GM18511 (cell line): ENCODE data around the gene ZNF599.
A peak's percentile ranks its signal among the peaks of the same experiment; 100 is the strongest.
"Not testable (repeated sequence)": the region's sequence is repeated elsewhere in the genome, so short reads cannot be mapped to it uniquely, and the experiment has no call there.

Experiments used
- ATAC-seq: cut with Tn5 transposase; IDR thresholded peaks from one replicate; pipeline ENCODE4 v1.9.1; 2021; ENCODE audit warnings: mild to moderate bottlenecking, moderate library complexity; ENCODE audit not compliant: unreplicated experiment

ZNF599 gene

DNA sequence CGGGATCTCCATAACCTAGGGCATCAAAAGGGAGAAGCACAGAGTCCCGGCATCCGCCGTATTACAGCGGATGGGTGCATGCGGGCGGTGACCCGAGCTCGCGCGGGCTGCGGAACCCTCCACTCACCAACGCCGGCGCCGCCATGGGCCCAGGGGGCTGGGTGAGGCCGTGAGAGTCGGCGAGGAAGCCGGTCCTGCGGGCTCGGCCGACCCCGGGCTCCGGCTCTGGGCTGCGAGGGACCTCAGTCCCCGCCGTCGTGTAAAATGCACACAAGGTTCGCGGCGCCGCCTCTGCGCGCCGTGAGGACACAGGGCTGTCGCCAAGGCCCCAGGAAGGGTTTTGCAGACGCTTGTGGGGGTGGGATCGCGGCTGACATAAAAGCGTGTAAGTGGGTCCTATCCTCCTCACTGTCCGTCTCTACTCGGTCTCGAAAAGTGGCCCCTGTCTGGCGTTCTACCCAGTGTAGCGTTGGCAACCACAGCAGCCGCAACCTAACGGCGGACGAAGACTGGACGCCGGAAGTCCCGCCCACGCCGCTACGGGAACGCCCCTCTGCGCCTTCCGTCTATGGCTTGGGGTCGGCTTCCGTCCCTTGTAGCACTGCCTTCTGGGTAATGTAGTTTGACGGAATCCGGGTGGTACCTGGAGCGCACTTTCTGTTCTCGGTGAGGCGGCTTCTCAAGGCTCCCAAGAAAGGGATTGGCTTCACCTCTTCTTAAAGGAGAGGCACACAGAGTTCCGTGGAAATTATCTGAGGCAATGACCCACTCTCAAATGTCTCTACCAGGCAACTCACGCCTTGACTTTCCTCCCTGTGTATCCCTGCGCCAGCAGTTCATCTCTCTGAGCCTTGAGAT is at the start of gene ZNF599:
Gene ZNF599 (minus strand): TSS at position 519 of the 858 bp plus-strand sequence. CDS start 374 bp downstream, at position 145.
- peak; percentile 98 for ATAC-seq

DNA sequence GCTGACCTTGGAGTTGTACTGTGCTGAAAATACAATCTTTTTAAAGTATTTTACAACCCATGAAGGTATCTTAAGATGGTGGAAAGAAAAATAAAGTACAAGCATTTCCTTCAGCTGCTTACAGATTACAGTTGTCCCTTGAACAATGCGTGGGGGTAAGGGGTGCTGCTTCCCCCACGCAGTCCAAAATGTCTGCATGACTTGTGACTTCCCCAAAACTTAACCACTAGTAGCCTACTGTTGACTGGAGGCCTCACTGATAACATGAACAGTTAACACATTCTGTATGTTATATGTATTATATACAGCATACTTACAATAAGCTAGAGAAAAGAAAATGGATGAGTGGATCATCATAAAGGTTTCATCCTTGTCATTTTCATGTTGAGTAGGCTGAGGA is 45.3 kb upstream of the ZNF599 start:
- ATAC-seq, result no peak

DNA sequence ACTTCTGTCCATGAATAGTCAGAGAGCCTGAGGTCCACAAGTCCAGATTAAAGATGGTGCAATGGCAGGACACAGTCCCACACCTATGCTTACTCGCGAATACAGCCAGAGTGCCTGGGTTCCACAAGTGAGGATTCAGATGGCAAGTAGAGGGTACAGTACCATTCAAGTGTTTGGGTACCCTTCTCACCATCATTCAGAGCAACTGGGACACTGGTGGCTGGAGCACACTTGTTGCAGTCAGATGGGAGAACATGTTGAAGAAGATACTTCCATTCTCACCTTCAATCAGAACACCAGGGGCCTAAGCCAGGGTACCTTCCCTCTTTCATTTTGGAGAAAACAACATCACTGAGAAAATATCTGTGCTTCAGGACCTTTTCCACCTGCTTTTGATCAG is 43.7 kb upstream of the ZNF599 start:
- ATAC-seq, result no peak

DNA sequence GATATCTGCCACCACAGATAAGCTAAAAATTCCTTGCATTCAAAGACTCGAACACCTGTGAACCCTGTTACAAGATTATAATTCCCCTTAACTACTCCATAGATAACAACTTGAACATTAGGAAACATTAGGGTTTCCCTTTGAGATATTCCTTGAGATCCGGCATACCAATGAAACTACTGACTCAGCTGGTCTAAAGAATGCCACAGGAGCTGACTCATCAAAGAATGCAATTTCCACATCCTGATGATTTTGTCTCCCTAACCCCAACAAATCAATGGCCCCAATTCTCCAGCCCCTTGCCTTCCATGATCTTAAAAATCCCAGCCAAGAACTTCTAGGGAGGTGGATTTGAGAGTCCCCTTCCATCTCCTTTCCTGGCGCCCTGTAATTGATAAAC is 35.6 kb upstream of the ZNF599 start:
- no peak for ATAC-seq

DNA sequence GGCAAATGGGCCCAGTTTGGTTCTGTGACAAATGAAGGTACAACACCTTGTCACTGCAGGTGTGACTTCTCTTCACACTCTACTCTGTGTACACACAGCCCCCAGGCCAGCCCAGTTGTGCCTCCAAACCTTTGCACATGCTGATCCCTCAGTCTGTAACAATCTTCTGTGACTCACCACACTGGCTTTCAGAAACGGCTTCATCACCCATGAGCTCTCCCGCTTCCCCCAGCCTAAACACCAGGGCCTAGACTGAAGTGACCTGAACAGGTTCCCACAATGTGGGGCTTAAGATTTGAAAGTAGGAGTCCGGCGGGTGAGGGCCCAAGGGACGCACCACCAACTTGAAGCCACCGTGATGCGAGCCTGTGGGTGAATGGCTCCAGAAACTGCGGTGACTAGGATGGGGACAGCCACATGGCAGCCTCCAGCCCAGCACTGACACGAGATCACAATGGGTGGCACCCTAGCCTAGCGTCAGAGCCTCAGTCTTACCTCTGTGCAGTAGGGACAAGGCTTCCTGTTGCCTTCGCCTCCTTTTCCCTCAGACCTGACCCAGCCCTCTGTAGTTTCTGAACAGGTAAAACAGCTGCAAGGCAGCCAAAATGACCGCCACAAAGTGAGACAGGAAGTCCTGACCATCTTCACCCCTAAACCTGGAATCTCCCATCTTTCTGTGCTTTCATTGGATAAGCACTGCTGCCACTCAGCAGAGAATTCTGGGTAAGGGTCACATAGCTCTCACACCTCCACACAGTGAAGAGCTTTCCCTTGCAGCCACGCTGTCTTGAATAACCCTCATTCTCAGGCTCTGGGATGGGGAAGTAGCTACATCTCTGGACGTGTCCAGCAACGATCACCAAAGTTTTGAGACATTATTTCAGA is 34.2 kb upstream of the ZNF599 start:
- ATAC-seq, result no peak

DNA sequence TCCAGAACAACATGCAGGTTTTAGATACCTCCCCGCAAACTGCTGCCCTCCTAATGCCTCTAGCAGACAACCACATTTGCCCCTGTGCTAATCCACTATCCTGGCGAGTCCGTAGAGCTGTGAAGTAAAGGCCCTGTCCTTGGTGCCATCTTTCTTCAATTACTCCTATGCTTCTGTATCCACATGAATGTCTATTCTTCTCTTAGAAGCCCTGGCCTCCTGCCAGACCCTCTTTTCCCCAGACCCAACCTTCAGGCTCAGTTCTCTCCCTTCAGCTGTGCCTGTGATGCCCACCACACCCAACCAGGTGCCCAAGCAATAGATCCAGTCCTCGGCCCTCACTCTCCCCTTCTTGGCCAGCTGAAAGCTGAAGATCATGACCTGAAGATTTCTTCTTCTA is 31.1 kb upstream of the ZNF599 start:
- ATAC-seq, result no peak

DNA sequence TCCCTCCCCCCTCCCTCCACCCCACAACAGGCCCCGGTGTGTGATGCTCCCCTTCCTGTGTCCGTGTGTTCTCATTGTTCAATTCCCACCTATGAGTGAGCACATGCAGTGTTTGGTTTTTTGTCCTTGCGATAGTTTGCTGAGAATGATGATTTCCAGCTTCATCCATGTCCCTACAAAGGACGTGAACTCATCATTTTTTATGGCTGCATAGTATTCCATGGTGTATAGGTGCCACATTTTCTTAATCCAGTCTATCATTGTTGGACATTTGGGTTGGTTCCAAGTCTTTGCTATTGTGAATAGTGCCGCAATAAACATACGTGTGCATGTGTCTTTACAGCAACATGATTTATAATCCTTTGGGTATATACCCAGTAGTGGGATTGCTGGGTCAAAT is 23.9 kb upstream of the ZNF599 start:
- ATAC-seq, result not testable (repeated sequence)

DNA sequence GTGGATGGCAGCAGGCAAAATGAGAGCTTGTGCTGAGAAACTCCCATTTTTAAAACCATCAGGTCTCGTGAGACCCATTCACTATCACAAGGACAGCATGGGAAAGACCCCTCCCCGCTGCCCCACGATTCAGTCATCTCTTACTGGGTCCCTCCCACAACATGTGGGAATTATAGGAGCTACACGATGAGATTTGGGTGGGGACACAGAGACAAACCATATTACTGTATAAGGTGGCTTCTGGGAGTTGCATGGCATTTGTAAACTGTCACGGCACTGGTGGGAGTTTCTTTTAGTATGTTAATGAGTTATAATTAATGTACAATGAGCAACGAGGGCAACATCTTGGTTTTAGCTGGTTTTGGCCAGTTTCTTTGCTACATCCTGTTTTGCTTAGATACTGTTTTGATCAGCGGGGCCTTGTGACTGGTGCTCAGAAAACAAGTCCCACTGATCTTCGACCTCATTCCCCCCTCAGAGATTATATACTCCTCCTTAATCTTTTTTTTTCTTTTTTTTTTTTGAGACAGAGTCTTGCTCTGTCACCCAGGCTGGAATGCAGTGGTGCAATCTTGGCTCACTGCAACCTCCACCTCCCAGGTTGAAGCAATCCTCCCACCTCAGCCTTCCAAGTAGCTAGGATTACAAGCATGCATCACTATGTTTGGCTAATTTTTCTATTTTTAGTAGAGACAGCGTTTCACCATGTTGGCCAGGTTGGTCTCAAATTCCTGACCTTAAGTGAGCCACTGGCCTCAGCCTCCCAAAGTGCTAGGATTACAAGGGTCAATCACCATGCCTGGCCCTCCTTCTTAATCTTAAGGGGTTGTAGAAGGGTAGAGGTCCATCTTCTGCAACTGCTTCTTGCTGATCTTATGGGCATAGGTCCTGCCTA is 21.3 kb upstream of the ZNF599 start:
- ATAC-seq, result no peak

DNA sequence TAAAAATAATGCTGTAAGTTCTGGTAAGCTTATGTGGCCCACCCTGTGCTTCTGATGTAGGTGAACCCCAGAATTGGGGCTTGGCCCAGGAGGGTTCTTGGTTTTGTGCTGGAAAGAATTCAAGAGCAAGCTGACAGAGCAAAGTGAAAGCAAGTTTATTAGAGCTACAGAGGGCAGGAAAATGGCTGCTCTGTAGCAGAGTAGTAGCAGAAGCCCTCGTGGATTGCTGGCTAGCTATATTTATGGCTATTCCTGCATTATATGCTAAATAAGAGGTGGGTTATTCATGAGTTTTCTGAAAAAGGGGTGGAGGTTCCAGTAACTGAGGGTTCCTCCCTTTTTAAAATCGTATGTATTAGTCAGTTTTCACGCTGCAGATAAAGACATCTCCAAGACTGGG is 20.6 kb upstream of the ZNF599 start:
- no peak for ATAC-seq

DNA sequence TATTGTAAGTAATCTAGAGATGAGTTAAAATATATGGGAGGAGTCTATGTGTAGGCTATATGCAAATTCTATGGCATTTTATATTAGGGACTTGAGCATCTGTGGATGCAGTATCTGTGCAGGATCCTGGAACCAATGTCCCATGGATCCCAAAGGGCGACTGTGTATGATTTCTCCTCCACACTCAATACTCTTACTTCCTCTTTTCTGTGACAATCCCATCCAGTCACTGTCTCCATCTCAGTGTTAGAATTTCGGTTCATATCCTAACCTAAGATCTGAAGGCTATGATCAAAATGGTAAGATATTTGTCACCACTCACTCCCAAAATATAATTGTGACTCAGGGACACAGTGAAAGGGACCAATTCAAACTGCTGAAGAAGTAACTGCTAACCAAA is 15.1 kb upstream of the ZNF599 start:
- no peak for ATAC-seq

DNA sequence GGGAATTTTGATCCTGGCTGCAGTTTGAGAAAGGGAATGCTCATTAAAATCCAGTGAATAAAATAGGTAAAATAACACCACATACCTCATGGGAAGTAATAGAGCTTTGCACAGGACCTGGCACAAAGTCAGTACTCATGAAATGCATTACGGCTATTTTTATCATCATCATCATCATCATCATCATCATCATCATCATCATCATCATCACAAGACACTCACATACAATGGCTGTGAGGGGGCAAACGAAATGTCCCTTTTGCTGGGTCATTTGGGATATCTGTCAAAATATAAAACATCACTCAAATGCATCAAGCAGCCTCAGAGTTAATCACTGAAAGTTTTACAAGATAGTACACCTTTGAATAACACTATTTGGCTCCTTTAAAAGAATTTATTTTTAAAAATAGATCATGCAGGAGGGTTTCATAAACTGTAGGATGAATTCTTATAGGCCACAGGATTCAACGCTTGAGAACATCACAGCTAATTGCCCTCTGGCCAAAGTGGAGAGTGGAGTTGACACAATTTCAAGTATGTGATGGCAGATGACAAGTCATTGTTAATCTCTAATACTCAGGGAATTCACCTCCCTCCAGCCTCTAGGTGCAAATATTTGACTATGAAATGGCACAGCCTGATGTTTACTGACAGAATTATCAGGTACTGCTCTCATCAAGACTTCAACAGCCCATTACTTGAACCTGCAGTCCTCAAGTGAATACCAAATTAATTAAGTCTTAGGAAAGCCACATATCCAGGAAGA is 14.2 kb upstream of the ZNF599 start:
- no peak for ATAC-seq

DNA sequence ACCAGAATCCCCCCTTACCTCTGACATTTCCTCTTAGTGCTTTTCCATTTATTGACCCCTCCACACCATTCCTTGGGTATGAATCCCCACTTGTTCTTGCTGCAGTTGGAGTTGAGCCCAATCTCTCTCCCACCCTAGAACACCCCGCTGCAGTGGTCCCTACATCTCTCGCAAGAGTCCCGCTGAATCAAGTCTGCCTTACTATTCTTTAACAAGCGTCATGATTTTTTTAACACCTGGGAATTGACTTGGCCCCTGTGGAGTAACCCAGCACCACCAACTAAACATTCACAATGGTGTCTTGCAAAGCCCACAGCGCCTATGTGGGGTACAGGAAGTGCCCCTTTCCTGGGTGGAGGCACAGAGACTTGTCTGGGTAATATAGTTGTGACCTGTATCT is 13.2 kb upstream of the ZNF599 start:
- no peak for ATAC-seq

DNA sequence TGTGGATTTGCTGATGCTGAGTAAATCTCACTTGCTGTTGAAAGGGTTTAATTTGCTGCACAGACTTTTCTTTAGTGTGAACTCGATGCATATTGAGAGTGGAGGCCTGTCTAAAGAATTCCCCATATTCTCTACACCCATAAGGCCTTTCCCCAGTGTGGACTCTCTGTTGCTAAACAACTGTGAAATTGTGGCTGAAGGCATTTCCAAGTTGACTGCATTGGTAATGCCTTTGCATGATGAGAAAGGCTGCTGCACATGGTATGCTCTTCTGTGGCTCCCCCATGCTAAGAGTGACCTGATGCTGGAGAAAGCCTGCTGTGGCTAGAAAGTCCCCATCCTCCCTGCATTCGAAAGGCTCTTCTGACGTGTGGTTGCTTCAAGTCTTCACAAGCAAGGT is 6.6 kb upstream of the ZNF599 start:
- no peak for ATAC-seq

DNA sequence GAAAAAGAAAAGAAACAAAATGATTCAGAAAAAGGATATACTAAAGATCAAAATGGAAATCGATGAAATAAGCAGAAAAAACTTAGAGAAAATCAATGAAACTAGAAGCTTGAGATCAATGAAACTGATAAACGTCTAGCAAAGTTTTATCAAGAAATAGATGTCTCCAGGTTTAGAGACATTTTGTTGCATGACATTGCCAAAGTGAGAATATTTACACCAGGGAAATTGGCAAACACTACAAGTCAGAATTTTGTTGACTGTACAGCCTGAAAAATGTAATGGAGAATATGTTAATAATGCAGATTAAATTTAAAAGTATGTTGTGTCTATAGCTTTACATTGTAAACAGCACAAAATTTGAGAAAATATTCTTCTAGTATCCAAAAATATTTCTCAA is 5.3 kb upstream of the ZNF599 start:
- ATAC-seq, result no peak

DNA sequence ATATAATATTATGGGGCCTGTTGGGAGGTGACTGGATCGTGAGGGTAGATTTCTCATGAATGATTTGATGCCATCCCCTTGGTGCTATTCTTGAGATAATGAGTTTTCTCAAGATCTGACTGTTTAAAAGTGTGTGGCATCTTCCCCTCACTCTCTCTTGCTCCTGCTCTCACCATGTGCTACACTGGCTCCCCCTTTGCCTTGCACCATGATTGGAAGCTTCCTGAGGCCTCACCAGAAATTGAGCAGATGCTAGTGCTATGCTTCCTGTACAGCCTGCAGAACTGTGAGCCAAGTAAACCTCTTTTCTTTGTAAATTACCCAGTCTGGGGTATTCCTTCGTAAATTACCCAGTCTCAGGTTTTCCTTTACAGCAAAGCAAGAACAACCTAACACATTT is 1.8 kb upstream of the ZNF599 start:
- no peak for ATAC-seq

DNA sequence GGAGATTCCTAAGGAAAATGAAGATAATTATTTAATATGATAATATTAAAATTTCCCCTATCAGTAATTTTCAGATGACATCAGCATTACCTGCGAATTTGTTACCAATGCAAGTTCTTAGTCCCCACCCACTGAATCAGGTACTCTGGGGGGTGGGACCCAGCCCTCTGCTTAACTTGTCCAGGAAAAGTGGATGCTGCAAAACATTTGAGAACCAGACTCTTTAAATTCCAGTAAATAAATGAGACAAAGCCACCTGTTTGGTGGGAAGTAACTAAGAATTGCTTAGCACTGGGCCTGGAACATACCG is 495 bp upstream of the ZNF599 start:
- no peak for ATAC-seq

DNA sequence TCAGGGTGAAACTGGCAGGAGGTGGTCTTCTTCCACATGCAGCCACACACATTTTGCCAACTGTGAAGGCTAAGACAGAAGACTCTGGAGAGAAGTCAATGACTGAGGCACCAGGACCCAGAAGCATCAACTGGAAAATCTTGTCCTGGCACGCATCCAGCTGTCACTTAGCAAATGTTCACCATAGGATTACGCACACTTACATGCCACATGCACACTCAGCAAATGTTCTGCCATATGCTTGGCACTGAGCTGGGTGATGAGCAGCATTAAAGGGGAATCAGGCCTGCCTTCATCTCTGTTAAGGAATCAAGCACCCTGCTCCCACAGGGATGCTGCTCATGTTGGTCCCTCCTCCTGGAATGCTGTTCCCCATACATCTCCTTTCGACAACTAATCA is 5.1 kb downstream of the ZNF599 start:
- ATAC-seq, result no peak

DNA sequence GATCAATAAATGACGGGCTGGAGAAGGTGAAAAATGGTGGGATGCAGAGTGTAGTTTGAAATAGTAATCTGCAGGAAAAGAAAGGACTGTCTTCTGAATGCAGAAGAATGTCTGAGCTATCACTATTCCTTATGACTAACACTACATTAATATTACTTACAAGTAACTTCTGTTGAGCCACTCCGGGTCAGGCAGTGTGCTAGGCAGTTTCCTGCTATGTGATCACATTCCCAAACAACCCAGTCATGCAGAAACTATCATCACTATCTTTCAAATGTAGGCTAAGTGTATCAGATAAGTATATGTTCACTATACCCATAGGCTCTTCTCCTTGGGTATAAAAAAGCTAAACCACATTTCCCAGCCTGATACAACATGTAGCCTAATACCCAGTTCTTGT is 6.6 kb downstream of the ZNF599 start:
- ATAC-seq, result no peak

DNA sequence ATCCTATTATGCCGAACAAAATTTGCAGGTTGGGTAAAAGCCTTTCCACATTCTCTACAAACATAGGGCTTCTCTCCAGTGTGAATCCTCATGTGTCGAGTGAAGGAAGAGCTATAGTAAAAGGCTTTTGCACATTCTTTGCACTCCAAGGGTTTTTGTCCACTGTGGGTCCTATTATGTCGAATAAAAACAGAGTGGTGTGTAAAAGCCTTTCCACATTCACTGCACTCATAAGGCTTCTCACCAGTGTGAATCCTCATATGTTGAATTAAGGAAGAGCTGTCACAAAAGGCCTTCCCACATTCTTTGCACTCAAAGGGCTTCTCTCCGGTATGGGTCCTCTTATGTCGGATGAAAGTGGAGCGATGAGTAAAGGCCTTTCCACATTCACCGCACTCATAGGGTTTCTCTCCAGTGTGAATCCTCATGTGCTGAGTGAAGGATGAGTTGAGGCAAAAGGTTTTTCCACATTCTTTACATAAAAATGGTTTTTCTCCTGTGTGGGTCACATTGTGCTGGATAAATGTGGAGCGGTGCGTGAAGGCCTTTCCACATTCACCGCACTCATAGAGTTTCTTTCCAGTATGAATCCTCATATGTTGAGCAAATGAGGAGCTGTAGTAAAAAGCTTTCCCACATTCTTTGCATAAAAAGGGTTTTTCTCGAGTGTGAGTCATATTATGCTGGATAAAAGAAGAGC is 13.6 kb downstream of the ZNF599 start:
- ATAC-seq, result no peak

DNA sequence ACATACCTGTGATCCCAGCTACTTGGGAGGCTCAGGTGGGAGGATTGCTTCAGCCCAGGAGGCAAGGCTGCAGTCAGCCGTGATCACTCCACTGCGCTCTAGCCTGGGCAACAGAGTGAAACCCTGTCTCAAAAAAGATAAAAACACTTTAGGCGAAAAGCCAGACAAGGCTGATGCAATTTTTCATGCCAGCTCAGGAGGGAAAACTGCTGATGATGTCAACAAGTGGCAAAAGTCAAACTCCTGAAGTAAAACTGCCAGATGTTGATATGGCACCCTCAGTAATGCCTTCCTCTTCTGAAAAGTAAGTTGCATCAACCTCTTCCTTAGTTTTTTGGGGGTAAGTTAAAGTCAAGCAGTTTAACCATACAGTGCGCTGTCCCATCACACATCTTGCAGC is 15.6 kb downstream of the ZNF599 start:
- ATAC-seq, result no peak
